ENCODE results near the gene ATG16L2. TPM values are rescaled to one million over a fixed set of nuclear protein-coding genes. Genes with fewer than 3 reads are reported as not detected.

The ATG16L2 gene
- polyA plus RNA-seq, 2 of the 4 experiments (the other 2 are of a cell fraction) = 6.1 to 6.3 TPM

GRCh38 chr11:72836111-72836510, 21.9 kb downstream of the ATG16L2 start:
- no peaks in the 10 kb centered on the region for H3K9me3 ChIP-seq
- DNase-seq (ENCODE audit: low read depth in 1 of 2, low spot score in 1 of 2) (no peak), FAIRE-seq (no peak), ATAC-seq (no peak)
- ChIA-PET POLR2A (interaction anchor here (0.7 kb wide), 1 partner anchor 13 kb away, joined by 4 read pairs; no protein-coding TSS in a partner anchor), CTCF (interaction anchor here (1.1 to 15.7 kb wide), 4 partner anchors 25 to 407 kb away, joined by 3 to 339 read pairs (median 3); no protein-coding TSS in a partner anchor)
- H3K27ac ChIP-seq = no peak overlapping the region
- 74% methylated on average over 4 of the region's 4 CpGs for WGBS (ENCODE audit: missing lambda C conversion rate)
- H3K4me2 ChIP-seq = no peak overlapping the region
- H3K4me3 ChIP-seq = no peak overlapping the region
- peaks cover 12% of the 10 kb centered on the region; the same call in 2 of the 3 replicates for H3K4me1 ChIP-seq
- TF ChIP-seq HOXB5 (CRISPR knock-in tag; IDR thresholded peaks at IDR 0.05) = no peak
- TF ChIP-seq KDM1A (IDR thresholded peaks at IDR 0.05; ENCODE audit: low read depth) = no peak
- TF ChIP-seq TFCP2L1 (CRISPR knock-in tag; IDR thresholded peaks at IDR 0.05) = no peak
- no peak for TF ChIP-seq POLR2AphosphoS2 (conservative IDR thresholded peaks at IDR 0.05; ENCODE audit: low read length)

GRCh38 chr11:72838691-72839305, 24.6 kb downstream of the ATG16L2 start:
- CTCF ChIA-PET = interaction anchor here (1.1 to 4.2 kb wide), 4 partner anchors 8 to 339 kb away, joined by 3 to 30 read pairs (median 16); no protein-coding TSS in a partner anchor
- H3K4me2 ChIP-seq = no peak overlapping the region
- FAIRE-seq = no peak

GRCh38 chr11:72840780-72841179, 26.6 kb downstream of the ATG16L2 start:
- 74% methylated on average over 4 of the region's 4 CpGs for WGBS (ENCODE audit: missing lambda C conversion rate)
- peaks cover 8% of the 10 kb centered on the region; the same call in 1 of the 3 replicates for H3K4me1 ChIP-seq
- peak; percentile 70 to 77; a peak in 3 of 4 replicates for TF ChIP-seq CEBPB (IDR thresholded peaks at IDR 0.05)
- TF ChIP-seq MAFK (IDR thresholded peaks at IDR 0.05; ENCODE audit: partially characterized antibody) = peak; percentile 39
- no peak for TF ChIP-seq GATA3 (IDR thresholded peaks at IDR 0.05; ENCODE audit: borderline replicate concordance)
- no peak for TF ChIP-seq CBX8 (IDR thresholded peaks at IDR 0.05)
- FAIRE-seq (no peak), DNase-seq (ENCODE audit: low read depth in 1 of 2, low spot score in 1 of 2) (peak in 1 of 2 experiments; percentile 35), ATAC-seq (no peak; a peak in 1 of 6 replicates)
- POLR2A ChIA-PET = interaction anchor here (0.8 to 1.0 kb wide), 2 partner anchors 9 to 18 kb away, joined by 3 read pairs; no protein-coding TSS in a partner anchor
- CTCF ChIA-PET = interaction anchor here (0.6 to 4.2 kb wide), 6 partner anchors 9 to 448 kb away, joined by 4 to 30 read pairs (median 5); partner anchors contain the start of gene FCHSD2
- no peak overlapping the region for H3K4me2 ChIP-seq
- no peak overlapping the region for H3K4me3 ChIP-seq
- no peaks in the 10 kb centered on the region for H3K9me3 ChIP-seq
- peak overlapping the region; percentile 6 to 66; a peak in 5 of 6 replicates for H3K27ac ChIP-seq

More at GRCh38 chr11:72838691-72839305, 24.6 kb downstream of the ATG16L2 start:
- Histone ChIP-seq H3K4me3 (no peak overlapping the region), H3K4me1 (peaks cover 8% of the 10 kb centered on the region; the same call in 1 of the 3 replicates), H3K27ac (no peak overlapping the region), H3K9me3 (no peaks in the 10 kb centered on the region)
- POLR2A ChIA-PET = no interaction called here
- TF ChIP-seq FOSL2 (IDR thresholded peaks at IDR 0.05) = no peak
- TF ChIP-seq FOSL2 (CRISPR knock-in tag; IDR thresholded peaks at IDR 0.05) = no peak
- TF ChIP-seq HDAC2 (IDR thresholded peaks at IDR 0.05) = no peak
- no peak for TF ChIP-seq PBX3 (IDR thresholded peaks at IDR 0.05)
- no peak for TF ChIP-seq FOXS1 (CRISPR knock-in tag; IDR thresholded peaks at IDR 0.05)
- TF ChIP-seq CBX2 (IDR thresholded peaks at IDR 0.05; ENCODE audit: borderline replicate concordance, low read depth) = no peak
- TF ChIP-seq HOXB13 (CRISPR knock-in tag; IDR thresholded peaks at IDR 0.05; ENCODE audit: low read depth) = no peak
- TF ChIP-seq POLR2AphosphoS2 (conservative IDR thresholded peaks at IDR 0.05; ENCODE audit: low read length) = no peak
- no peak for TF ChIP-seq CEBPB (IDR thresholded peaks at IDR 0.05)
- no peak for TF ChIP-seq ZFP36 (IDR thresholded peaks at IDR 0.05; ENCODE audit: borderline replicate concordance, partially characterized antibody)
- no peak for TF ChIP-seq BCL3 (IDR thresholded peaks at IDR 0.05)
- no peak for TF ChIP-seq SMC3 (IDR thresholded peaks at IDR 0.05)
- no peak for TF ChIP-seq KDM1A (IDR thresholded peaks at IDR 0.05; ENCODE audit: low read depth)
- ATAC-seq (no peak), DNase-seq (ENCODE audit: low read depth in 1 of 2, low spot score in 1 of 2) (no peak)
- 95% methylated on average over 4 of the region's 4 CpGs for WGBS (ENCODE audit: missing lambda C conversion rate)

Data from A549 (cell line).